Measurements from ENCODE around the gene NSD2. TPM values are rescaled to one million over a fixed set of nuclear protein-coding genes. Genes with fewer than 3 reads are reported as not detected.
"Not testable (repeated sequence)": the region's sequence is repeated elsewhere in the genome, so short reads cannot be mapped to it uniquely, and the experiment has no call there.

The NSD2 gene
- polyA plus RNA-seq (2013, experiment 1 of 2; ENCODE audit: insufficient read length) = 65.7 TPM
- polyA plus RNA-seq (2013, experiment 2 of 2; ENCODE audit: insufficient read length) = 60.1 TPM

DNA sequence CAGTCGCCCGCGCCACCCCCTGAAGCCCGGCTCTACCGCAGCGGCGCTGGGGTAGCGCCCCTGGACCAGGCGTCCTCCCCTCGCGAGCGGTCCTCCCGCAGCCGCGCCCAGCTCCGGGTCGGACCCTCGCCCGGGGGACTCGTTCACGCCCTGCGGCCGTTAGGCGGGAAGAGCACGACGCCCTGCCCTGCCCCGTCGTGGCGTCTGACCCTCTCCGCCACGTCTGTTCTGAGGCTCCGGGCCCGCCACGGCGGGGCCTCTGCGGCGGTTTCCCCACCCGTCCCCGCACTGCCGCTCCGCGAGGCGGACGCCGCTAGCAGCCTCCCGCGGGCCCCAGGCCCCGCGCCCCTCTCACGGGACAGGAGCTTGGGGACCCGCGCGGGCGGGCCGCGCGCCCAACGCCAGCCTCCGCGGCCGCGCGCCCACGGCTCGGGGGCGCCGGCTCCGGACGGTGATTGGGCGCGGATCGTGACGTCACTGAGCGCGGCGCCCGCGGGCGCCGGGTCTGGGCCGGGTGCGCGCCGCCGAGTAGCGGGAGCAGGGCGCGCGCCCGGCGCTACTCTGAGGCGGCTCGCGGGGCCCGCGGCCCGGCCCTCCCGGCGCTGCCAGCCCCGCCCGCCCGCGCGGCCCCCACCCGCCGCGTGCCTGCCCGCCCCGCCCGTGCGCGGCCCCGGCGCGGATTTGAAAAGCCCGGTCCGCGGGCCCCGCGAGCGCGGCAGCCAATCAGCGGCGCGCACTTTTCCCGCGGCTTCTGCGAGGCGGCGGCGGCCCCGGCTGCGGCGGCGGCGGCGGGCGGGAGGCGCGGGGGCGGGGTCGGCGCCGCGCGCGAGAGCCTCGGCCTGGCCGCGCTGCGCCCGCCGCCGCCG lies at the start of gene NSD2:
Gene NSD2, plus strand, starts transcription at position 816 of the 866 bp plus-strand sequence. CDS start 29,262 bp downstream, outside the sequence.
- DNase-seq = peak; percentile 94

DNA sequence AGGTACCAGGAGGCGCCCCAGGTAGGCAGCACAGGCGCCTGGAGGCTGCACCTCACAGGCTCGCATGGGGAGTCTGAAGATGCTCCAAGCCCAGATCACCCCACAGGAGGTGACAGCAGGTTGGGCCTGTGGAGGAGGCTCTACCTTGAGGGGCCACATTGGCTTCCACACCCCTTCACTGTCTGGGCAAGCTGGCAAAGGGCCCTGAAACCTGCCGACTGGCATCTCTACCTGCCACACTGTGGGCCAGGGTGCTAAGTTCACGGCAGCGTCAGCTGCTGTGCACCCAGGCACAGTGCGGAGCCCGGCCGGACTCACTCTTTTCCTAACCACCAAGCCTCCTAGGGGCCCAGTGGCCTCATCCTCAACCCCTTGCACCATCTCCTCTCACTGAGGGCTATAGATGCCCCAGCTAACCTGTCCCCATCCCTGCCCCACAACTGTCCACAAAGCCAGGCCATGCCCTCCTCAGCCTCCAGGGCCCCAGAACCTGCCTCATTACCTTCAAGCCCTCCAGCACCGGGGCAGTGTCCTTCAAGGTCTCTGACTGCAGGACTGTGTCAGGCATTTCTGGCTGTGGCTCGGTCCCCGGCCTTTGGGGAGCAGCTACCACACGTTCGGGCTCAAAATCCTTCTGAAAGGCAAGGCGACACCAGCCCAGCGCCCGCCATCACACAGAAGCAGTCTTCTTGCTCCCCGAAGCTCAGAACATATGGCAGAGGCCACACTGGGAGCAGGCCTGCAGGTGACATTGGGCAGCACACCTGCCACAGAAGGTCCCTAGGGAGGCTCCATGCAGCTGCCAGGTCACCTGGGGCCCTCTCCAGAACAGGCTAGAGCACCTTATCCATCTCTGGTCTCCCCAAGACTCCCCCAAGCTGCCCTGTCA lies 49.3 kb upstream of the NSD2 start:
- DNase-seq = no peak

DNA sequence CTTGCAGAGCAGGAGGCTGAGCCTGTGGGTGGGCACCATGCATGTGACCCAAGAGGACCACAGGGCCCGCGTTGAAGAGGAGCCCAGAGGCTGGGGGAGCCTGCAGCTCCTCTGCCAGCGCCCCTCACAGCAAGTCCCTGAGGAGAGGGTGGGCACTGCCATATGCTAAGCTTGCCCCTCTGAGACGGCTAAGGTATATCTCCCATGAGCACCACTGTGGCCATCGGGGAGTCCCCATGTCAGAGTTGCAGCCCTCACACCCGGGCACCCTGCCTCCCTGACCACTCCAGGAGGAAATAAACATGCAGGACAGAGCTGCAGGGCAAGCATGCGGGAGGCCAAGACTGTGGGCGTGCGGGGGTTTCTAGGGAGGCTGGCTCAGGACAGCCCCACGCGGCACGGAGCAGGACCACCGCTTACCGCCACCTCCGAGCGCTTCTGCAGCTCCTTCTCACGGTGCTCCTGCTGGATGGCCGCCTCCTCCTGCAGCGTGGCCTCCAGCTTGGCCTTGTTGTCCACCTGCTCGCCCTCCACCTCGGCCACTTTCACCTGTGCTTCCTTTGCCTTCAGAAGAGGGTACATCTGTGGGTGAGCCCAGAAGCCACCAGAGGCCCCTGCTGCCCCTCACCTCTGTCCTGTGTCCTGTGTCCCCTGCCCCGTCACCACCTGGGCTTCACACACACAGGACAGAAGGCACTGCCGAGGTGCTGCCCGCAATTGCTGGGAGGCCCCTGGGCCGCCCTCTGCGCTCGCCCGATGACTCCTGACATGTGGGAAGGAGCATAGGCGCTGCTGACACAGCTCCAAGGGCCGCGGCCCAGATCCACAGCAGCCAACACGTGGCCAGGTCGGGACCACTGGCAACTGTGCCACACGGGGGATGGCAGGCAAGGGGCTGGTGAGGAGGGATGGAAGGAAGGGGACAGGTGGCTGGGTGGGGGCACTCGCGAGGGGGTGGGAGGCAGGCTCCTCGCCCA lies 48.3 kb upstream of the NSD2 start:
- DNase-seq = no peak

DNA sequence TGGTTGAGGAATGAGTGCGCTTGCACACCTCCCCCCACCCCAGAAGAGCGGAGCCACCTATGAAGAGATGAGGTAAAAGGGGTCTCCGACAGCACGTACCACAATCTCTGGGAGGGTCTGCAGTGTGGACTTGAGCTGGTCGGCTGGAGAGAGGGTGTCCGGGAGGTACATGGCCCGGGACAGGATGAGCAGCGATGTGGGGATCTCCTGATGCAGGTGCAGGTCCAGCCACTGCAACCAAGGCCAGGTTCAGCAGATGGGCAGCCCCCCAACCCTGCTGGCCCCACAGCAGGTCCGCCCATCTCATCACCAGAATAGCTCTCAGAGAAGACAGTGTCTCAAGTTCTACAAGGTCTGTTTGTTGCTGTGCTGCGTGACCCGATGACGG lies 47.7 kb upstream of the NSD2 start:
- DNase-seq = no peak

DNA sequence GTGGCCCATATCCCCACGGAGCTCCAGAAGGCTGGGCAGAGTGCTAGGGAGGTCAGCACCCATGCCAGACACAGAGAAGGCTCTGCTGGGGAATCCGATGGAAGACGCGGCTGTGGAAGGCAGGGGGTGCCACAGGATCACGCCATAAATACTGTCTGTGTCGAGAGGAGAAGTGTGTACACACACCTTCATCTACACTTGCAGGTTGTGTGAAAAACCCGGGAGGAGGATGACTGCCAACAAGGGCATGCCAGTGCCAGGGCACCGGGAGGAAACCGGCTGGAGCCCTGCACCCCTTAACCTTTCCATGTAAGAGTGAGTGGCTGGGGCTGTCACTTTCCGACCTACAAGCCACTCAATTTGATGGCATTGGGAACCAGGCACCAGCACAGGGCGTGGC lies 46.4 kb upstream of the NSD2 start:
- DNase-seq = no peak

DNA sequence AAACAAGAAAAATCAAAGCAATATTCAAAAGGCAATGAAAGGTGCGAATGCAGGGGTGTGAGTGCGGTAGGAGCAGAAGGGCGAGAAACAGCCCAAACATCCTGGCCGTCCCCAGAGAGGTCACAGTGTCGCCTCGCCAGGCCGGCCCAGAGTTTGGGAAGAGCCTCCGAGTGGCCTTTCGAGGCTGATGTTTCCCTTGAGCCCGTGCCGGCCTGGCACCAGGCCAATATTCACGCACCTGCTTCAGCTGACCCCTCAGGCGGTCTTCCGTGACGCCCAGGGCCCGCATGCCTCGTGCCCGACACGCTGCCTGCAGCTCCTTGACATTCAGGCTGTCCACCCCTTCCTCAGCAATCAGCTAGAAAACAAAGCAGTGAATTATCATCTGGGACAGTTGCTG lies 45.9 kb upstream of the NSD2 start:
- no peak for DNase-seq

DNA sequence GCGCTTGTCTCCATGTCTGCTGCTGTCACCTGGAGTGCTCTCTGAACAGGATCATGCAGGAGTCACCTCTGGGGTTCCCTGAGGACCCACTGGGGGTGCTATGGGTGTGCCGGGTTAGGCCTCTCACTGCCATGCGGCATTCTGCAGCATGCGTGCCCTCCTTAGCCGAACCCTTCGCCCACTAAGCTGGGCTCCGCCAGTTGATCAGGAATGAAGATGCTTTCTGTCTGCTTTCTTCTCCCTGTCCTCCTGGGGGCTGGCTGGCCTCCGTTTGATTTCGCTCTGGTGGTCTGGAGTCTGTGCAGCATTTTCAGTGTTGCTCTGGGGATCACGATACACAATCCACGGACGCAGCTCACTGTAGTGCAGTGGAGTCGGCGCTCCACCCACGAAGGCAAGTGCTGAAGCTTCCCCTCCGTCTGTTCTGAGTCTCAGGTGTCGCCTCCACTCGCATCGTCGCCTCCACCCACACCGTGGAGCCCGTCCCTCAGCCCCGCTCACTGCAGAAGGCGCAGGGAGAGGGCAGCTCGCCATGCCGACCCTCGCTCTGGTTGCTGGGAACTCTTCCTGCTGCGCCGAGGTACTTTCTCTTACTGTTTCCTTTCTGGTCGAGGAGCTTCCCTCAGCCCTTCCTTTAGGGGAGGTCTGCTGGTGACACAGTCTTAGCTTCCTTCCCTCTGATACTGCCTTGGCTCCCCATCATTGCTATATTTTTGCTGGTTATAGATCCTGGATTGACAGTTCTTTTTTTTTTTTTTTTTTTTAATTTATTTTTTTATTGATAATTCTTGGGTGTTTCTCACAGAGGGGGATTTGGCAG lies 44.5 kb upstream of the NSD2 start:
- DNase-seq = no peak

DNA sequence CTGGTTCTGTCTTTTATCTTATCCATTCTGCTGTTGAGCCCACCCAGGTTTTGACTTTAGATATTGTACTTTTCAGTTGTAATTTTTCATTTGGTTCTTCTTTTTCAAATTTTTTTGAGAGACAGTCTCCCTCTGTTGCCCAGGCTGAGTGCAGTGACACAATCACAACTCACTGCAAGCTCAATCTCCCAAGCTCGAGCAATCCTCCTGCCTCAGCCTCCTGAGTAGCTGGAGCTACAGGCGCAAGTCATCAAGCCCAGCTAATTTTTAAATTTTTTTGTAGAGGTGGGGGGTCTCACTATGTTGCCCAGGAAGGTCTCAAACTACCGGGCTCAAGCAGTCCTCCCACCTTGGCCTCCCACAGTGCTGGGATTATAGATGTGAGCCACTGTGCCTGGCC lies 41.0 kb upstream of the NSD2 start:
- DNase-seq = no peak

DNA sequence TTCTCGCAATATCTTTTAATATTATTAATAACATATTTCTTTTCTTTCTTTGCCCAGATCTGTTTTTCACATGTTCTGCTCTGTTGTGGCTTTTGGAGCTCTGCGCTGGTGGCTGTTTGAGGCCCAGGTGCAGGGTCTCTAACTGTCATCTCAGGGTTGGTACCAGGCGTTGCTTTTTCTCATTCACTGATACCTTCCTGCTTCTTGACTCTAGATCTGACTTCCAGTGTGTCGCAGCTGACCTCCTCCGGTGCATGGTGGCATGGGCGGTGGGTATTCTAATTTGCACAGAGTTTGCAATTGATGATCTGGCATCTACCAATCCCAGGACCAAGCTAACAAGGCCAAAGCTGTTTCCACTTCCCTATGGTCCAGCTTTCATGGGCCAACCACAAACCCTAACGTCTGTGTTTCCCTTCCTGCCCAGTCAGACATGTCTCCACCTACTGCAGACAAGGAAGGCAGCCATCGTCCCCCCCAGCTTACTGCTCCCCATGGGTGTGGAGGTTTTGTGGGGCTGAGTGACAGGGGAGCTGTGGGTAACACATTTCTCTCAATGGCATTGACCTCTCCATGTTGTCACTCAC lies 40.5 kb upstream of the NSD2 start:
- DNase-seq = no peak

DNA sequence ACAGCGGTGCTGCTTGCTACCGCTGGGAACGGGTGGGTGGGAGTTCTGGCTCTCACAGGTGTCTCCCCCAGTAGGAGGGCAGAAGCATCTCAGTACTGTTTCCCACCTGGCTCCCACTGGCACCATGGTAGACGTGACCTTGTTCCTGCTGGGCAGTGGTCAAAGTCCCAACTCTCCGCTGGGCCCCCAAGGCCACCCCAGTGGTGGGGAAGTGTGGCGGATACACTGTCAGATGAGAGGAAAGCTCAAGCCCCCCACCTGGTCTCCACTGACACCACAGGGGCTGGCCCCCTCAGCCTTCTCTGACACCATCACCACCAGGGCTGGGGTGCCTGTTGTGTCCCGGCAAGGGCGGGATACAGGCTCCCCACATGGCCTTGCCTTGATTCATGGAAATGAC lies 39.9 kb upstream of the NSD2 start:
- no peak for DNase-seq

DNA sequence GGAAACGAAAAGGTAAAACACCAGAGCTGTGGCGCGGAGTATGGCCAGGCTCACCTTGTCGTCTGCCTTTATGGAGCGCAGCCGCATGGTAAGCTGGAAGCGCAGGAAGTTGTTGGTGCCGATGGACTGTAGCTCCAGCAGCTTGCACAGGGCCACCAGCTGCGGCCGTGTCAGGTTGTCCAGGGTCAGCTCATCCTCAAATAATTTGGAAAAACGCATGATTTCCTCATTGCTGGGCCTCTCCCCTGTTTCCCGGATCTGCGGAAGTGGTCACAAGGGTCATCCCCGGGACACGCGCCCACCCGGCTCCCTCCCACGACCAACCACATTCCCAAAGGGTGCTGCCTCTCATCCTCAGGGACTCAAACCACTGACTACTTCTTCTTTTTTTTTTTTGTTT lies 38.5 kb upstream of the NSD2 start:
- no peak for DNase-seq

DNA sequence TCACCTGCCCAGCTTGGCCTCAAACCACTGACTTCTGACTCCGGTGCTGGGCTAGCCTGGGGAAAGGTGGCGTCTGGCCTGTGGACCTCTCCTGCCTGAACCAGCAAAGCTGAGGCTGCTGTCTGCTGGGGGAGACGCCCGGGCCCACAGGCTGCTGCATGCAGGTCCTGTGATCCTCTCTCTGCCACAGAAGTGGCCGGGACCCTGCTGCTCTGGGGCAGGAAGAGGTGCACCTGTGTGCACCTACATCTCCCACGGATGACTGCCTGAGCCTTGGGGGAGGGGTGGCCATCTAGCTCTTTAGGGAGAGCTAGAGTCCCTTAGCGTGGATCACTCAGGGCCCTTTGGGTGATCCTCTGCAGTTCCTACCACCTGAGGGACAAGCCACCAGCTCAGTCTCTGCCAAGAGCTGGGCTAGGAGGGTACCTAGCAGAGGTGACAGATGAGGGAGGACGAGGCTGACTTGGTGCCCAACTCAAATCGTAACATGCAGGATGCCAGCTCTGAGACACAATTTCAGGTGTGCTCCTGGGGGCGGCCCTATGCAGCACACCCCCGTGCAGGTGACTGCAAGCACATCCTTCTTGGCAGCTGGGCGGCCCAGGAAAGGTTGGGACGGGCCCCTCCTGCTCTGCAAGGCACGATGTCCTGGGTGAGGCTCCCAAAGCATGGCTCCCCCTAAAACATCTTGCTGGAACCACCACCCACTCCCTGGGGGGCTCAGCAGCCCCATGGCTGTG lies 37.7 kb upstream of the NSD2 start:
- DNase-seq = no peak

DNA sequence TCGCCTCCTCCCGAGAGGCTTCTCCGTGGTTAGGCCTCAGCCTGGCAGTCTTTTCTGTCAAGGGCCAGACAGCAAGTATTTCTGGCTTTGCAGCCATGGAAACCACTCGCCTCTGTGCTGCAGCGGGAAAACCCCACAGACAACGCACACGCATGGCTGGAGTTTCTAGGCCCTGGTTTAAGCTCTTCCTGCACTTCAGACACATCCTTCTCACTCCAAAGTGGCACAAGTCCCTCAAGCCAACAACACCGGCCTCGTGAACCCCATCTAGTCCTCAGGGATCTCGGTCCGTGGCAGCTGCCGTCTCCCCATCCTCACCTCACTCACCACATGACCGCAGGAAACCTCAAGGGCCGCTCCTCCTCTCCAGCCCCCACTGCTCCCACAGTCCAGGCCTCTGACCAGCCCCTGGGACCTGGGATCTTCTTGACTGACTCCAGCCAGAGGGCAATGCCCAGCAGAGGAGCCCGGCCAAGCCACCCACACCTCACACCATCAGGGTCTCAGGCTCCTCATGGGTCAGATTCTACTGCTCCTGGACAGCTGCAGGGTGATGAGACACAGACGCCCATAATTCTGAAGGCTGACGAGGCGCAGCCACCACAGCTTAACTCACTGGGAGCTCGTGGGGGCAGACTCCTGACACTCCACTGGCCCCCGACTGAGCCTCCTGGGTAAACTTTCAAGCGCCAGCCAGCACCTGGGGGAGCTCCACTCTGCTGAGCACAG lies 37.0 kb upstream of the NSD2 start:
- no peak for DNase-seq

DNA sequence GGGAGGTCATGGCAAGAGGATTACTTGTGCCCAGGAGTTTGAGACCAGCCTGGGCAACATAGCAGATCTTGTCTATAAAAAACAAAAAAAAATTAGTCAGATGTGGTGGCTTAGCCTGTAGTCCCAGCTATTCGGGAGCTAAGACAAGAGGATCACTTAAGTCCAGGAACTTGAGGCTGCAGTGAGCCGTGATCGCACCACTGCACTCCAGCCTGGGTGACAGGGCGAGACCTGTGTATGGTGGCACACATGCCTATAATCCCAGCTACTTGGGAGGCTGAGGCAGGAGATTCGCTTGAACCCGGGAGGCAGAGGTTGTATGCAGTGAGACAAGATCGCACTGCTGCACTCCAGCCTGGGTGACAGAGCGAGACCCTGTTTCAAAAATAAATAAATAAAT lies 35.4 kb upstream of the NSD2 start:
- DNase-seq = not testable (repeated sequence)

DNA sequence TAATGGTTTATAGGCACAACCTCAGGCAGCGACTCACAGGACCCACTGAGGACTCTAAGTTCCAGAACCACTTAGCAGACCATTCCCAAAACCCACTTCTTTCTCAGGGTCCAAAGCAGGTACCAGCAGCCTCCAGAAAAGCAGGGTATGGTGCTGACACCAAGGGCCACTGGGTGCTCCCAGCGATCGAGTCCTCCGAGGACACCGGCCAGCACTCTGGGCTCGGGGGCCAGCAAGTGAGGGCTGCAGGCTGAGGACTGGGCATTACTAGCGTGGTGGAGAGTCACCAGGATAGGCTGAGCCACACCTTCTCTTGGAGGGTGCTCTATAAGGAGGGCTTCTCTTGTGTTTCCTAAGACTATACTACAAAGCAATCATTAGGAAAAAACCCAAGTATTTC lies 34.5 kb upstream of the NSD2 start:
- DNase-seq = no peak

DNA sequence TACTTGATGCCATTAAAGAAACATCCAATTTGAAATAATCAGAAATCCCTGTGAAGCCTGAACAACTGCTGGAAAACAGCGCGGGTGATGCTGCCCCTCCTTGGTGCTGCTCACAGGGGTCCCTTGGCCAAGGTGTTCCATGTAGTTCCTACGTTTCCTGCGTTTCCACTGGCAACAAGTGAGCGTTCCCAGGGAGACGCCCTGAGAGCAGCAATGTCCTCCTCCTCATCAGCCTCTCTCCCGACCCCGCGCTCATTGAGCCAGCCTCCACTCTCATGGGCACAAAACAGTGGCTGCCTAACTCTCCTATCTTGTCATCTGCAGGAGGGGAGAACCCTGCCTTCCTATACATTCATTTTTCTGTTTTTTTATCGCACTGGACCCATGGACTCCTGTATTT lies 34.1 kb upstream of the NSD2 start:
- no peak for DNase-seq

DNA sequence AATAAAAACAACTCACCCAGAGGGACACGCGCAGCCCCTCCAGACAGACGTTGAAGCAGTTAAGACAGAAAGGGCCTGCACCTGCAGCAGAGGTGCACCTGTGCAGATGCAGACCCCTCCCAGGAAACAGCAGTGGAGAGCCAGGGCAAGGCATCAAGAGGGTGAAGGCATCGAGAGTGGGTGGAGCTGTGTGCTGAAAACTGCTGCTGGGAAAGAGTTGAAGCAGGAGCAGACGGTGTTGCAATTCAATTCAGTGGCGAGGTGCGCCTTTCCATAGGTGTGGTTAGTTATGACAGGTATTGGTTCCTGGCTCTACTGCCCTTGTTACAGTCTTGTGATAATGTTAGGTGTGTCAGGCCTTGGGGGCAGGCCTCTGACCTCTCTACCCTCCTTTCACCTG lies 31.9 kb upstream of the NSD2 start:
- no peak for DNase-seq

DNA sequence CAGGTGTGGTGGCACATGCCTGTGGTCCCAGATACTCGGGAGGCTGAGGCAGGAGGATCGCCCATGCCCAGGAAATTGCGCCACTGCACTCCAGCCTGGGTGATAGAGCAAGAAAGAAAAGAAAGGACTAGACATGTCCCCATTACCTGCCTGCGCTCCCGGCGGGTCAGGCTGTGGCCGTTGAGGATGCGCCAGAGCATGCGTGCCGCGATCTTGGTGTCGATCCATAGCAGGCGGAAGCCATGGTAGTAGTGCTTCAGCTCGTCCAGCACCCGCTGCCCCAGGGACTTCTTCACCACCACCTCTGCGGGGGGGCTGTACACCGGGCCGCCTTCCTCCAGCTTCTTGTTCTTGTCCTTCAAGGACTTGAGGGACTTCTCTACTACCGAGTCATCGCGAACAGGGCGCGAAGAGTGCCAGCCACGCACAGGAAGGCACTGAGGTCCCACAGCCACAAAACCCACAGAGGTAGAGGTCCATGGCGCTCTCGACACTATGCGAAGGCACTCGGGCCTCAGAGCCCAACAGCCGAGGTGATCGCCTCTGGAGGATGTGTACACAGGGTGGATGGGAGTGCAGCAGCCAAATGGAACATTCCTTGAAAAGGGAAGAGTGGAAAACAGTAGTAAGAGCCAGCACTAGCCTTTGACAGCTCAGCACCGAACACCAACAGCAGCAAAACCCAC lies 29.8 kb upstream of the NSD2 start:
- no peak for DNase-seq

DNA sequence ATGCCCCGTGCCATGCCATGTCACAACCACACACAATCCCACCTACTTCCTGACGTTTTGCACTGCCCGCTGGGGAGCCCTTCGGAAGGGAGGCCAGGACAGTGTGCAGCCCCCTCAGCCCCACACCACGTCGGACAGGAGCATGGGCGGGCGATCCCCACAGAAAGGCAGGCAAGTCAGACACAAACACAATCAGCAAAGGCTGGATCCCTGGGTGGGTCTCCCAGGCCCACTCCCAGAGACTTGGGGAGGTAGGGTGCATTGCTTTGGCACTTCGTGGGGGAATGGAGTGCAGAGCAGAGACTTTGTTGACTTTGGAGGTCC lies 29.3 kb upstream of the NSD2 start:
- no peak for DNase-seq

All from fibroblast of skin of abdomen (primary cell).